Measurements from ENCODE around the gene PKP4. TPM values are rescaled to one million over a fixed set of nuclear protein-coding genes. Genes with fewer than 3 reads are reported as not detected.

Gene PKP4
- total RNA-seq, 2 experiments from 2014 or later: 33.7 to 38.7 TPM

DNA sequence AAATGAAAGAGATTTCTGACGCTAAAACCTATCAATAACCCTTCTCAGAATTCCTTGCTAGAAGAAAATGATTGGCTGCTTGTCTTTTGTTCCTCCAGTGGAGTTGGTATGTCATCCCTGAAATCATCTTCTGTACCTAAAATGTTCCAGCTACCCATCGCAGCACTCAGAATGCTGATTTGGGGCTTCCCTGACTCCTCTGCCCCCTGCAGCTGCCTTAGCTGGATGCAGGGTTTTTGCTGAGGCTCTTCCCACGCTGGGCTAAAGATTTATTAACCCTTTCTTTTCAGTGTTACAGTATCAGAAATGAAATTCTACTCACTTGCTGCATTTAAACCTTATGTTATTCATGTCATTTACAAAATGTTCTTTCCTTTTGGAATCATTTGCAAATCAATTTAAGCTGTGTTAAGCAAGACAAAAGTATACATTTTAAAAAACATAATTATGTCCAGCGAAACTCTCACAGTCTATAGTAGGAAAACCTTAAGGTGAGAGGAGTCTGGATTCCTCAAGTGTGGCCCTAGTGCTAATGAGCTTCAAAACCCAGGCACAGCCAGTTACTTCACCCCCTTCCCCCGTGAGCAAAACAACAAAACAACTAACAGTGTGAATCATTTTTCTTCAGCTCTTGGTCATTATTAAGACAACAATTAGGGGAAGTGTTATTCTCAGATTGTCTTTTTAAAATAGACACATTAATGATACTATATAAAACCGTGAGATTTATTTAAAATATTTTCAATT, 32.8 kb downstream of the PKP4 start:
- DNase-seq (no peak), ATAC-seq (no peak)
- TF ChIP-seq, protein P1, sequence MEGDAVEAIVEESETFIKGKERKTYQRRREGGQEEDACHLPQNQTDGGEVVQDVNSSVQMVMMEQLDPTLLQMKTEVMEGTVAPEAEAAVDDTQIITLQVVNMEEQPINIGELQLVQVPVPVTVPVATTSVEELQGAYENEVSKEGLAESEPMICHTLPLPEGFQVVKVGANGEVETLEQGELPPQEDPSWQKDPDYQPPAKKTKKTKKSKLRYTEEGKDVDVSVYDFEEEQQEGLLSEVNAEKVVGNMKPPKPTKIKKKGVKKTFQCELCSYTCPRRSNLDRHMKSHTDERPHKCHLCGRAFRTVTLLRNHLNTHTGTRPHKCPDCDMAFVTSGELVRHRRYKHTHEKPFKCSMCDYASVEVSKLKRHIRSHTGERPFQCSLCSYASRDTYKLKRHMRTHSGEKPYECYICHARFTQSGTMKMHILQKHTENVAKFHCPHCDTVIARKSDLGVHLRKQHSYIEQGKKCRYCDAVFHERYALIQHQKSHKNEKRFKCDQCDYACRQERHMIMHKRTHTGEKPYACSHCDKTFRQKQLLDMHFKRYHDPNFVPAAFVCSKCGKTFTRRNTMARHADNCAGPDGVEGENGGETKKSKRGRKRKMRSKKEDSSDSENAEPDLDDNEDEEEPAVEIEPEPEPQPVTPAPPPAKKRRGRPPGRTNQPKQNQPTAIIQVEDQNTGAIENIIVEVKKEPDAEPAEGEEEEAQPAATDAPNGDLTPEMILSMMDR (IDR thresholded peaks at IDR 0.05): no peak
- Mint-ChIP-seq H3K4me3 (no peak overlapping the region), H3K27ac (no peak overlapping the region), H3K36me3 (ENCODE audit: low read depth) (no peaks in the 10 kb centered on the region), H3K27me3 (no peaks in the 10 kb centered on the region), H3K4me1 (ENCODE audit: low read depth) (peaks cover 15% of the 10 kb centered on the region), H3K9me3 (no peaks in the 10 kb centered on the region)
- POLR2A ChIA-PET: interaction anchor here (0.6 kb wide), 1 partner anchor 34 kb away, joined by 3 read pairs; no protein-coding TSS in a partner anchor
- CTCF ChIA-PET: no interaction called here
- intact Hi-C loops (cut with micrococcal nuclease): no loop called here

DNA sequence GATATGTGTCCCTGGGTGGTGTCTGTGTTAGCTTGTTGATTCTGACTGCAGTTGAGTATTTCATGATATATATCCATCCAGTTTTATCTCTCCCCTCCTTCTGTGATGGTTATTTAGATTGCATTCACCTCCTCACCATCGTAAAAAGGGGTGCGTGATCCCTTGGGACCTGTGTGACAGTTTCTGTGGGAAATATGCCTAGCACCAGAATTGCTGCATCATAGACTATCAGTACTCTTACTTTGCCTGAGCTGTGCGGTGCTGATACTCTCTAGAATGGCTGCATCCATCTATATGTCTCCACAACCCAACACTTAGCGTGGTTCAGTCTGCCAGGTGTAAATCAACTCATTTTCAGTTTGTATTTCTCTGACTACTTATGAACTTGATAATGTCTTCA, 34.3 kb downstream of the PKP4 start:
- POLR2A ChIA-PET: interaction anchor here (0.6 kb wide), 1 partner anchor 24 kb away, joined by 3 read pairs; no protein-coding TSS in a partner anchor
- Mint-ChIP-seq H3K4me3 (no peak overlapping the region), H3K36me3 (ENCODE audit: low read depth) (no peaks in the 10 kb centered on the region), H3K4me1 (ENCODE audit: low read depth) (peaks cover 7% of the 10 kb centered on the region), H3K9me3 (no peaks in the 10 kb centered on the region), H3K27ac (no peak overlapping the region), H3K27me3 (no peaks in the 10 kb centered on the region)
- DNase-seq: no peak
- intact Hi-C loops (cut with micrococcal nuclease): no loop called here
- TF ChIP-seq, protein P1 (IDR thresholded peaks at IDR 0.05): no peak
- ATAC-seq: no peak
- CTCF ChIA-PET: no interaction called here

DNA sequence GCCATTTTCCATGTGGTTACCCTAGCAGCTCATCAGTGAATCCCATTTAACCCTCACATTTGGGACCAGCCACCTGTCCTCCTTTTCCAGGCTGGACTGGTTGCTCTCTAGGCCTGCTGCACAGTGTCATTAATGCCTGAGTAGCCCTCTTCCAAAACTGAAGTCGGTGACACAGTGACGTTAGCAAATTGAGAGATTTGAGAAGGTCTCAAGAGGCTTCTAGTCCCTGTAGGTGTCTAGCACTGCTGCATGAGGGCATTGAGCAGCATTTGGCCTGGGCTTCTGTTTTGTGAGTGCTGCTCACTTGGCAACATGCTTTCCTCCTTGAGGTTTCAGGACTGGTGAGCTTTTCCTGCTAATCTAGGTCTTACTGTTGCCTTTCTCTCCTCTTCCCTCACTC, 36.7 kb downstream of the PKP4 start:
- no peaks in the 10 kb centered on the region for H3K27me3 Mint-ChIP-seq
- DNase-seq (no peak), ATAC-seq (no peak)
- intact Hi-C loops (cut with micrococcal nuclease): no loop called here
- ChIA-PET CTCF (interaction anchor here (1.3 kb wide), 1 partner anchor 28 kb away, joined by 3 read pairs; no protein-coding TSS in a partner anchor), POLR2A (no interaction called here)
- no peak overlapping the region for H3K4me3 Mint-ChIP-seq
- no peaks in the 10 kb centered on the region for H3K9me3 Mint-ChIP-seq
- H3K4me1 Mint-ChIP-seq (ENCODE audit: low read depth): peaks cover 1% of the 10 kb centered on the region
- TF ChIP-seq, protein P1 (IDR thresholded peaks at IDR 0.05): no peak
- H3K27ac Mint-ChIP-seq: no peak overlapping the region
- peaks cover 1% of the 10 kb centered on the region for H3K36me3 Mint-ChIP-seq (ENCODE audit: low read depth)

DNA sequence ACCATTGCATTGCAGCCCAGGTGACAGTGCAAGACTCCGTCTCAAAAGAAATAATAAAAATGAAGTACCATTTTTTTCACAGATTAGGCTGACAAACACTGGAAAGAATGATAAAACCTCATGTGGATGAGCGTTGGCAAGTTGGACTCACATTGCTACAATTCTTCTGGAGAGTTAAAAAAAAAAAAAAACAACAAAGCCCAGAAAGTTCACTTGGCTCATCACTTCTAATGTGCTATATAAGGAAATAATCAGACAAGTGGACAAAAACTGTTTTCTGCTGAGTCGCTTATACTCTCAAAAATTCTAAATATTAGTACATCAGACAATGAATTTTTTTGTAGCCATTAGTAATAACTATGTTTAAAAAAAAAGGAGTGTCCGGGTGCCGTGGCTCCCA, 38.4 kb downstream of the PKP4 start:
- H3K27me3 Mint-ChIP-seq: no peaks in the 10 kb centered on the region
- POLR2A ChIA-PET: no interaction called here
- no peaks in the 10 kb centered on the region for H3K9me3 Mint-ChIP-seq
- DNase-seq: no peak
- no peak overlapping the region for H3K4me3 Mint-ChIP-seq
- intact Hi-C loops (cut with micrococcal nuclease): no loop called here
- CTCF ChIA-PET: no interaction called here
- TF ChIP-seq, protein P1 (IDR thresholded peaks at IDR 0.05): no peak
- H3K4me1 Mint-ChIP-seq (ENCODE audit: low read depth): peaks cover 1% of the 10 kb centered on the region
- peaks cover 5% of the 10 kb centered on the region for H3K36me3 Mint-ChIP-seq (ENCODE audit: low read depth)
- no peak for ATAC-seq
- H3K27ac Mint-ChIP-seq: no peak overlapping the region

DNA sequence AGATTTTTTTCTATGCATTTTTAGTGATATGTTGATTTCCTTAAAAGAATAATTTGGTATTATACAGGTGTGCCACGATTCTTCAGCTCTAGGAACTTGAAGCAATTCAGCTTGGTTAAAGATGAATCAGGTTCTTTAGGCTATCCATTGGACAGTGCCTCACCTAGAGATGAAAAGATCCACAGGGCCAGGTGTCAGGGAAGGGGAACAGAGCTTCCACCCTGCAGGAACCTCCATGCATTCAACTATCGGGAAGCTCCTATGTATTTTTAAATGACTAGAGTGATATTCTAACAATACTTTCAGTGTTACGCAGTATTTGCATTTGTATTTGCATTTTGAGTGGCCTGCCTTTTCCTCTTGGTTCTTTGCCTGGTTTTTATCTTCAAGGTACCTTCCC, 40.2 kb downstream of the PKP4 start:
- CTCF ChIA-PET: no interaction called here
- Mint-ChIP-seq H3K4me1 (ENCODE audit: low read depth) (peaks cover 1% of the 10 kb centered on the region), H3K4me3 (no peak overlapping the region), H3K27me3 (no peaks in the 10 kb centered on the region), H3K27ac (no peak overlapping the region), H3K36me3 (ENCODE audit: low read depth) (peaks cover 5% of the 10 kb centered on the region), H3K9me3 (no peaks in the 10 kb centered on the region)
- TF ChIP-seq, protein P1 (IDR thresholded peaks at IDR 0.05): no peak
- intact Hi-C loops (cut with micrococcal nuclease): no loop called here
- DNase-seq: no peak
- POLR2A ChIA-PET: no interaction called here
- ATAC-seq: no peak

Data from activated CD8-positive, alpha-beta T cell treated with anti-CD3 and anti-CD28 coated beads for 36 hours (primary cell).